ENCODE measurements around the gene ARID3A. TPM values are rescaled to one million over a fixed set of nuclear protein-coding genes. Genes with fewer than 3 reads are reported as not detected.

ARID3A gene
- total RNA-seq, 2 experiments from 2014 or later = 9.9 to 21.6 TPM

DNA sequence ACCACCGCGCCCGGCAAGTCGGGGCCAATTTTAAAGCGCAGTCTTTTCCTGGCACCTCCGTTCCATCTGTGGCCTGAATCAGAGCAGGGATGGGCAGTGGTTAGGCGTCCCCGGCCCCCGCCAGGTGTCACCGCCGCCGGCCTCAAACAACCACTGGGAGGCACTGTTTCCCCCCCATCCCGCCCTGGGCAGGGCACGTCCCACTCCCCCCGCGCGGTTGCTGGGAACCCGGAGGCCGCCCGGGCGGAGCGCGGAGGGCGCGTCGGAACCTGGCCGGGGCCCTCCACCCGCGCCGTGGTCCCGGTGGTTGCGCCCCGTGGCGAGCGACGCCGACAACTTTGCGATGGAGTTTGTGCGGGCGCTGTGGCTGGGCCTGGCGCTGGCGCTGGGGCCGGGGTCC, 74.3 kb downstream of the ARID3A start, which contains the start of gene GRIN3B:
Gene GRIN3B, plus strand, starts transcription at position 325 of the 400 bp plus-strand sequence. Its CDS starts 19 bp downstream, at position 344.
- no peaks in the 10 kb centered on the region for H3K4me1 ChIP-seq (ENCODE audit: insufficient read depth, low read length, poor library complexity, severe bottlenecking)
- no peaks in the 10 kb centered on the region for H3K79me2 ChIP-seq (ENCODE audit: insufficient read depth, low read depth, low read length)
- no peaks in the 10 kb centered on the region for H3K36me3 ChIP-seq (ENCODE audit: insufficient read depth, low read length)
- H2AFZ ChIP-seq (ENCODE audit: low read length) = no peak within 1 kb of the TSS
- no peaks in the 10 kb centered on the region for H3K9me2 ChIP-seq (ENCODE audit: insufficient read depth, low read length)
- CTCF ChIA-PET (ENCODE audit: unreplicated experiment) = no interaction called here
- DNase-seq (ENCODE audit: low spot score) = peak; percentile 57
- POLR2A ChIA-PET = no interaction called here
- intact Hi-C loops (cut with micrococcal nuclease; ENCODE audit: unreplicated experiment) = no loop called here
- TF ChIP-seq EZH2phosphoT487 (IDR thresholded peaks at IDR 0.05; ENCODE audit: borderline replicate concordance, low read depth, low read length) = no peak
- peak; percentile 65 for TF ChIP-seq CTCF (conservative IDR thresholded peaks at IDR 0.05; ENCODE audit: low read length)
- H3K4me3 ChIP-seq (ENCODE audit: low read depth, low read length, poor library complexity, severe bottlenecking) = no peak within 1 kb of the TSS
- no peak within 1 kb of the TSS for H3K27ac ChIP-seq (ENCODE audit: low read depth, low read length, poor library complexity, severe bottlenecking)
- no peaks in the 10 kb centered on the region for H3K9me3 ChIP-seq (ENCODE audit: low read length)
- H3K4me2 ChIP-seq (ENCODE audit: low read length) = no peak within 1 kb of the TSS
- no TSS peak for BruUV-seq (replicated peaks)
- H4K20me1 ChIP-seq (ENCODE audit: insufficient read depth, low read length) = no peaks in the 10 kb centered on the region

- intact Hi-C loops (cut with micrococcal nuclease; ENCODE audit: unreplicated experiment) = loop anchor here (1.0 kb wide), 1 partner anchor 80 kb away; no protein-coding TSS in a partner anchor
- ChIA-PET CTCF (ENCODE audit: unreplicated experiment) (interaction anchor here (0.5 kb wide), 1 partner anchor 26 kb away, joined by 4 read pairs; no protein-coding TSS in a partner anchor), POLR2A (interaction anchor here (0.6 kb wide), 1 partner anchor 192 kb away, joined by 3 read pairs; no protein-coding TSS in a partner anchor)
- Histone ChIP-seq H3K4me3 (ENCODE audit: low read depth, low read length, poor library complexity, severe bottlenecking) (no peak overlapping the region), H3K9me2 (ENCODE audit: insufficient read depth, low read length) (no peaks in the 10 kb centered on the region), H3K27ac (ENCODE audit: low read depth, low read length, poor library complexity, severe bottlenecking) (no peak overlapping the region), H3K4me1 (ENCODE audit: insufficient read depth, low read length, poor library complexity, severe bottlenecking) (no peaks in the 10 kb centered on the region), H3K9me3 (ENCODE audit: low read length) (no peaks in the 10 kb centered on the region), H2AFZ (ENCODE audit: low read length) (no peak overlapping the region), H3K4me2 (ENCODE audit: low read length) (no peak overlapping the region; the same call in 1 of the 2 replicates), H3K36me3 (ENCODE audit: insufficient read depth, low read length) (no peaks in the 10 kb centered on the region), H3K79me2 (ENCODE audit: insufficient read depth, low read depth, low read length) (no peaks in the 10 kb centered on the region), H4K20me1 (ENCODE audit: insufficient read depth, low read length) (no peaks in the 10 kb centered on the region)
- BruUV-seq (replicated peaks) = no TSS peak
- TF ChIP-seq CTCF (conservative IDR thresholded peaks at IDR 0.05; ENCODE audit: low read length) (no peak), EZH2phosphoT487 (IDR thresholded peaks at IDR 0.05; ENCODE audit: borderline replicate concordance, low read depth, low read length) (no peak)
- no peak for DNase-seq (ENCODE audit: low spot score)
Measured at GRCh38 chr19:1000591-1001537, 75.0 kb downstream of the ARID3A start.
